ENCODE results near the gene TPBG. TPM values are rescaled to one million over a fixed set of nuclear protein-coding genes. Genes with fewer than 3 reads are reported as not detected.
"Not testable (repeated sequence)": the region's sequence is repeated elsewhere in the genome, so short reads cannot be mapped to it uniquely, and the experiment has no call there.

The TPBG gene
- polyA plus RNA-seq, 4 donors, result 24.1 to 42.4 (median 27.0) TPM

GRCh38 chr6:82372656-82373055 lies 9.0 kb downstream of the TPBG start:
- DNase-seq (ENCODE audit: low read depth in 4 of 4, low spot score in 2 of 4), result no peak

DNA sequence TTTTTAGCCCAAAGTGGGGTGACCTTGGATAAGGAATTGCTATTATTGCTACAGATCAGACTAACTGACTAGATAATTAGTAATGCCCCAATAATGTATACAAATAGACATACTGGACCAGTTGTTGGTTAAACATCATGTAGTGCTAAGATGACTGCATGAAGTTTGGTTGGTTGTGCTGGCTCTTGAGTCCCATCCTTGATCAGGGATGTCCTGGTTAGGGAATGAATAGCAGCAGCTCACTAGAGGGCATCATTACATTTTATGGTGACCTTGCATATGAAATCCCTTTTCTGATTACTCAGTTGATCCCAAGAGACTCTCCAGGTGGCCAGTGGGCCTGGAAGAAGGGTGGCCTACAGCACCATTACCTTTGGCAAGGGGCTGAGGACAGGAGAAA lies 10.9 kb downstream of the TPBG start:
- DNase-seq (ENCODE audit: low read depth in 4 of 4, low spot score in 2 of 4), result no peak

GRCh38 chr6:82376636-82377035 lies 13.0 kb downstream of the TPBG start:
- DNase-seq (ENCODE audit: low read depth in 4 of 4, low spot score in 2 of 4), result no peak

DNA sequence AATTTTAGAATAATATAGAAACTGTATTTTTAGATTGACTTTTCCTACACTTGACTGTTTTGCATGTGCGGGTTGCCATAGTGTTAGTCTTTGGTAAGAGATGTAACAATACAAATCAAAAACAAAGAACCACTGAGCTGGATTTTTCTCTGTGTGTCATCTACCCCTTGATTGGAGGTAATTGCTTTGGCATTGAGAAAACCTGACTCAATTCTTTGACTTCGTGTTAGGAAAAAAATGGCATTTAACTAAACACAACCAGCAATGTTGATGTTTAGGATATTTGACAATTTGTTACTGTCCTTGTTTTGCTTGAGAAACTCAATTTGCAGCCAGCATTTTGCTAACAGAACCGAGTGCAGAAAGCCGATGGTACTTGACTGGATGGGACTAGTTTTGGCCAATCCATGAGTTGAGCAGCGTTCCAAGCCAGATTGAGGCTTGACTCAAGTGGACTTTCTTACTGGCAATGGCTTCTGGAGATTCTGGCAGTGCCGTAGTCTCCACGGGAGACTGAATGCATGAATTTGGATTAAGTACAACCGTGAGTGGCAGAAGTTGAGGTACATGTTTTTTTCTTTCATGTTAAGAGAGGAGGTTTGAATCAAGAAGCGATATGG lies 17.1 kb downstream of the TPBG start:
- DNase-seq (ENCODE audit: low read depth in 4 of 4, low spot score in 2 of 4), result no peak

GRCh38 chr6:82381278-82381677 lies 17.7 kb downstream of the TPBG start:
- DNase-seq (ENCODE audit: low read depth in 4 of 4, low spot score in 2 of 4), result no peak

DNA sequence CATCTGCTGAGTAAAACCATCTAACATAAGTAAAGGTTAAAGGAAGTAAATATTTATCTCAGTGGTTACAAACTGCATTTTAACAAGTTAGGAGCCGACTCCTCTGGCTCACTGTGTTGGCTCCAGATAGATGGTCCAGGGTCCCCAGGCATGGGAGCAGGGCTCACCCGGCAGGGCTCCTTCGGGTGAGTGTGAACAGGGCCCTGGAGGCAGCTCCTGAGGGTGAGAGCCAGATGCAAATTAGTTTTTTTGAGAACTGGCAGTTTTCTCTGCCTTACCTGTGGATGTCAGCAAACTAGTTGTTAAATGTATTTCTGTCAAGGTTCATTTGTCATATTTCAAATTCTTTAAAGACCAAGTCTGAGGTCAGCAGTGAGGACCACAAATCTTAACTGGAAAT lies 21.5 kb downstream of the TPBG start:
- no peak for DNase-seq (ENCODE audit: low read depth in 4 of 4, low spot score in 2 of 4)

DNA sequence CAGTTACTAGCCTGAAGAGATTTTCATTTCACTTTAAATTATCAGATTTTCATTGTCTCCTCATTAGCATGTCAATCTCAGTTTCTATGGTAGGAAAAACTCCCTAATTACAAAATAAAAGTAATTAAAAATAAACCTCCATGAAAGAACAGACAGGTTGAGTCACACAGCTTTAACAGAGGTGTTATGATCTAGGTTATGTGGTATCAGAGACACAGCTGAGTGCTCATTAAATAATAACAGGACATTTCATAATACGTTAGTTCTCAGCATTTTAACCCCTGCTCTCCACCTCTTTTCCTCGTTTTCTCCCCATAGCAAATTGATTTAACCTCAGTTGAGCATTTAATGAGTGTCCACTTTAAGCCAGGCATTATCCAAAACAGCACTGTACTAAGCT lies 21.9 kb downstream of the TPBG start:
- DNase-seq (ENCODE audit: low read depth in 4 of 4, low spot score in 2 of 4), result no peak

DNA sequence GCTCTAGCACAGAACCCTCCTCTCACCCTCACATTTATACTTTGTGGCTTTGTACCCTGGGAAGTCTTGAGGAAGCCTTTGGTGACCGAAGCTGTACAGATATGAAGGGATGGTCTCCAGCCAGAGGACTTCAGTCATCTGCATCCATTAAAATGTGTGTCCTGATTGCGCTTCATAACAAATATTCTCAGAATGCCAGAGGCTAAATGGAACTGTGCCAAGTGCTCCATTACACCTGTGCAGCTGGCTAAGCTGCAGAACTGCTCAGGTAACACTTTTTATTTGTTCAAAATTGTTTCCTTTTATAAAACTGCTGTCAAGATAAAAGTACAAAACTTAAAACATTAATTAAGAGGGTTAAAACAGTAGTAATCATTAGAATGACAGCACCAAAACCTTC lies 22.3 kb downstream of the TPBG start:
- DNase-seq (ENCODE audit: low read depth in 4 of 4, low spot score in 2 of 4), result no peak

DNA sequence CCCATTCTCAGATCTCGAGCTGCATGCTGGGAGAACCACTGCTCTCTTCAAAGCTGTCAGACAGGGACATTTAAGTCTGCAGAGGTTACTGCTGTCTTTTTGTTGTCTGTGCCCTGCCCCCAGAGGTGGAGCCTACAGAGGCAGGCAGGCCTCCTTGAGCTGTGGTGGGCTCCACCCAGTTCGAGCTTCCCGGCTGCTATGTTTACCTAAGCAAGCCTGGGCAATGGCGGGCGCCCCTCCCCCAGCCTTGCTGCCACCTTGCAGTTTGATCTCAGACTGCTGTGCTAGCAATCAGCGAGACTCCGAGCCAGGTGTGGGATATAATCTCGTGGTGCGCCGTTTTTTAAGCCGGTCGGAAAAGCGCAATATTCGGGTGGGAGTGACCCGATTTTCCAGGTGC lies 31.2 kb downstream of the TPBG start:
- DNase-seq (ENCODE audit: low read depth in 4 of 4, low spot score in 2 of 4), result not testable (repeated sequence)

GRCh38 chr6:82396964-82397751 lies 33.5 kb downstream of the TPBG start:
- no peak for DNase-seq (ENCODE audit: low read depth in 4 of 4, low spot score in 2 of 4)

DNA sequence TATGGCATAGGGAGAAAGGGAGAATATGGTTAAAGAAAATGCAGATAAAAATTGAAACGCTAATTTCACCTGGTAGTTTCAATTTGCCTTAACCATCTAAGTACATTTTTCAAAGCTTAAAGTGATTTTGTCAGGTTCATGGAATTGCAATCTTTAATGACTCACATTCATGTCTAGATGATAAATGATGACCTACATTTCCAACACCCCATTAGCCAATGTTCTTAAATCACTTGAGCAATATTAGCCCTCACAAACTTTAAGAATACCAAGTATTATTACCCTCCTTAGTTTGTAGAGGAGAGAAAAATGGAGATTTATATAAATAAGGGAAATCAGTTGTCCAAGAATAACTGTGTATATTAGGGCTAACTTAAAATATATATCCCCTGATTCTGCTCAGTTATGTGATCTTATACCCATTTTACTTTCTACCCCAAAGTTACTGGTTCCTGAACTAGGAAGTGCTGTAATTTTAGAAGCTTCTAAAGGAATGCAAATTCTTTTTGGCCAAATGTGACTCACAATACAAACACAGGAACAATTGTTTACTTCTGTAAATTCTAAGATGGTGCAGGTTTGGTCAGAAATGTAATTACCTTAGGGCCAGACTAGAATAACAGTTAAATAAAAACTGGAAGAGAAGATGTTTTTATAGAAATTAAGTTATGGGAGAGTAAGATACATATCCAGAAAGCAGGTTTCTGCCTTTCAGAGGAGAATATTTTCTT lies 34.5 kb downstream of the TPBG start:
- DNase-seq (ENCODE audit: low read depth in 4 of 4, low spot score in 2 of 4), result no peak

- DNase-seq (ENCODE audit: low read depth in 4 of 4, low spot score in 2 of 4), result no peak
Measured at GRCh38 chr6:82408952-82409431, 45.4 kb downstream of the TPBG start.

- DNase-seq (ENCODE audit: low read depth in 4 of 4, low spot score in 2 of 4), result no peak
Measured at GRCh38 chr6:82410151-82410648, 46.6 kb downstream of the TPBG start.

DNA sequence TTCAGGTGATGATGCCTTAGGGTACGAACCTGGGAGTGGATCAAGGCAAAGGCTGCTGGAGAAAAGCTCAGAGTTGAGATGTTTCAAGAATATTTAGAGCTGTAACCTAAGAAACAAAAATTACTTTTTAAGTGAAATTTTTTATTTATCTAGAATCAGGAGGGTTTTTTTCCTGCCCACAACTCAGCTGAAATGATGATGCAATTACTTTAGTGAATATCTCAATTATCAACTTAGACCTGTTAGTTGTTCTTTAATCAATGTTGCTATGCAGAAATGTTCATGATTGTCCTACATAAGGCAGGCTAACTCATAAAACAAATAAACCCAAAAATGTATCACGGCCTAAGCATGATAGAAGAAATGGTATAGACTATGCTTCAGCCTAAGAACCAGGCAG lies 50.3 kb downstream of the TPBG start:
- DNase-seq (ENCODE audit: low read depth in 4 of 4, low spot score in 2 of 4), result no peak

DNA sequence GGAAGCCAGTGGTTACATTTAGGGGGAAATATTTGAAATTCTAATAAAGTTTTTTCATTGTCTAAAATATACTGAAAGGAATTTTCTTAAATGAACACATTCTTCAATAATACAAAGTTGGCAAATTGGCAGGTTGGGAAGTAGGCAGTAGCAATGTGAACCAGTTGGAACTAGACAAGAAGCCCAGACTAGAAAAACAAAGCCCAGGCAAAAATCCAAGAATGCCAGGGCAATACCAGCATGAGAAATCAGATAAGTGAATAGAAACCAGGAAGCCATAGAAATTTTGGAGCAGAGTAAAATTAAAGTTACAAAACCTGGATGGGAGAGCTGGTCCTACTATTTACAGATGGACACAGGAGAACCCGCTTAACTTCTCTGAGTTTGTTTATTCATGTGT lies 52.2 kb downstream of the TPBG start:
- no peak for DNase-seq (ENCODE audit: low read depth in 4 of 4, low spot score in 2 of 4)

DNA sequence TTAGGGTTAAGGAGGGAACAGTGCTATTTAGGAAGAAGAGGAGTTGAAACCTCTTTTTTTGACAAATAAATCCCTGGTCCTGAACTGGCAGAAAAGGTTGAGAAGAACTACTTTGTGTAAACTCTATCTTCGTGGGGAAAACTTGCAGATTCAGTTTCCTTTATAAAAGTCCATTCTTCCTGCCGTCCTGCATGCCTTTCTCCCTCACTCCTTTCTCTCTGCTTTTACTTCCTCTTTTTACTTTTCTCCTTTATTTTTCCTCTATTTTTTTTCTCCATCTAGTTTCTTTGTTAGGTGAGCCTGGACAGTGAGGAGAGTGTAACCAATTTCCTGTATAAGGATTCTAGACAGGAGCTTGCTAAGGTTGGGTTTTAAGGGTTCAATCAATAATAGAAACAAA lies 52.7 kb downstream of the TPBG start:
- no peak for DNase-seq (ENCODE audit: low read depth in 4 of 4, low spot score in 2 of 4)

Other genes starting within 250 kb of the TPBG start
- 10 to 100 TPM; 39.1 to 53.9 (median 44.5) TPM for gene IBTK, start 116.1 kb upstream of the TPBG start, polyA plus RNA-seq (ENCODE audit: insufficient read length in 4 of 4)